HG02571 (cell line): Measurements from ENCODE around the gene SPTSSB.
A peak's percentile ranks its signal among the peaks of the same experiment; 100 is the strongest.

Experiments used
- ATAC-seq: cut with Tn5 transposase; IDR thresholded peaks from one replicate; pipeline ENCODE4 v1.9.1; 2021; ENCODE audit warnings: mild to moderate bottlenecking, moderate library complexity; ENCODE audit not compliant: unreplicated experiment

SPTSSB gene

DNA sequence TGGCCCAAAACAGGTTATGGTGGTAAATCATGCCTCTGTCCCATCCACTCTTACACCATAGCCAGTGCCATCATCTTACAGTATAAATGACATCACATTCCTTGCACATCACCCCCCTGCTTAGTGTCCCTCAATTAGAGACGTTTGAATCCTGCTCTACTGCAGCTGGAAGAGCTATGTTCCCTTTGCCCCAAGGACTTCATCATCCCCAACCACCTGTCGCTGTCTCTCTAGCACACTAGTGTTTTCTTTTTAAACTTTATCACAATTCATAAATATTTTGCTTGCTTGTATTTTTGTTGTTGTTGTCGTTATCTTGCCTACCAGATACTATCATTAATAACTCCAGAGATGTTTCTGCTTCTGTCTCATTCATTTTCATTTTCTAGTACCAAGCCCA, 28.7 kb downstream of the SPTSSB start:
- no peak for ATAC-seq

DNA sequence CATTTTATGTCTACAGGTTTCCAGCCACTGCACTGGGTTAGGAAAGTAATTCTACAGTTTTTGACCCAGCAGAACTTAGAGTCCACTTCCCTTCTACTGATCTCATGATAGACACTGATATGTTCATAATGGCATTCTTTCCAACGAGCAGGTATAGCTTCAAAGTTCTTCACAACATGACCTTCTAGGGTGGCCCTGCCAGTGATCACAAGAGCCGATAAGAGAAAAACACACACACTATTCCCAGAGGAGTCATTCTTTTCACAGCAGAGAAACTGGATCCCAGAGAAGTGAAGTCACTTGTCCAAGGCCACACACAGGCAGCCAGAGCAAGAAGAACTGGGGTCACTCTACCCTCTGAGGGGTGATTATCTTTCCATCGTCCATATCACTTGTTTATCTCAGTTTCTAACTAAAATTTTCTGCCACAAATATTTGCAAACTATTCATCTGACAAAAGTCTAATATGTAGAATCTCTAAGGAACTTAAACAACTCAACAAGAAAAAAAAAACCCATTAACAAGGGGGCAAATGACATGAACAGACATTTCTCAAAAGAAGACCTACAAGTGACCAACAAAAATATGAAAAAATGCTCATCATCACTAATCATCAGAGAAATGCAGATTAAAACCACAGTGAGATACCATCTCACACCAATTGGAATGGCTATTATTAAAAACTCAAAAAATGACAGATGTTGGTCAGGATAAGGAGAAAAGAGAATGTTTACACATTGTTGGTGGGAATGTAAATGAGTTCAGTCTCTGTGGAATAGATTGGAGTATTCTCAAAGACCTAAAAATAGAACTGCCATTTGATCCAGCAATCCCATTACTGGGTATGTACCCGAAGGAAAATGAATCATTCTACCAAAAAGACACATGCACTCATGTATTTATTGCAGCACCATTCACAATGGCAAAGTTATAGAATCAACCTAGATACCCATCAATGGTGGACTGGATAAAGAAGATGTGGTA, 31.5 kb downstream of the SPTSSB start:
- no peak for ATAC-seq

DNA sequence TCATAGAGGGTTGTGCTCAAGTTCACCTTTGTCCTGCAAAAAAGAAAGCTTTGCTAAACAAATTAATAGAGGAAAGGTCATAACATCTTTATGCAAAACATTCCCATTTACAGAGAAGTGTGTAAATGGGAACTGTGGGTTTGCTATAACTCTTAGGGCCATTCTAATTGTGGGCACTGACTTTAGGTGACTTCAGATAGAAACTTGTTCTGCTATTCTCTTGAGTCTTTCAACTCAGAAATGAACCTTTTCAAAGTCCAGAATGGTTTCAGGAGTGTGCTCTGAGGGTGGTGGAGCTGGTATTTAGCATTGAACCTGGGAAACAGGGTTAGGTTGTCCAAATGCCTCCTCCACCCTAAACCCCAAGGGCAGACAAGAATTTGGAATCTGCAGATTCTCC, 34.0 kb downstream of the SPTSSB start:
- no peak for ATAC-seq

DNA sequence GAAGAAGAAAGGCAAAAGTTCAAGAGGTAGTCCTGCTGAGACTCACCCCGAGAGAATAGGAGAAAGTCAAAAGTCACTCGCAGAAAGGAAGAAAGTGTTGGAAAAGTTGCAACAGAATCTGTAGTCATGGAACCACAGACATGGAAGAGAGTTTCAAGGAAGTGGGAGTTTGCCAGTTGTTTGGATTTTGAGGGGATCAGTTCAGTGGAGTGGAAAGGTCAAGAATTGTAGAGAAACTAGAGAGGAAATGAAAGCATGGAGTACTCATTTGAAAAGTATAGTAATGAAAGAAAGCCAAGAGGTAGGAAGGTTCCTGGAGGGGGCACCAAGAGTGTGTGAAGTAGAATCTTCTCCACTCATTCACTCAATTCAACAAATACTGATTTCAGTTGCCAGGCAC, 34.7 kb downstream of the SPTSSB start:
- peak; percentile 58 for ATAC-seq

DNA sequence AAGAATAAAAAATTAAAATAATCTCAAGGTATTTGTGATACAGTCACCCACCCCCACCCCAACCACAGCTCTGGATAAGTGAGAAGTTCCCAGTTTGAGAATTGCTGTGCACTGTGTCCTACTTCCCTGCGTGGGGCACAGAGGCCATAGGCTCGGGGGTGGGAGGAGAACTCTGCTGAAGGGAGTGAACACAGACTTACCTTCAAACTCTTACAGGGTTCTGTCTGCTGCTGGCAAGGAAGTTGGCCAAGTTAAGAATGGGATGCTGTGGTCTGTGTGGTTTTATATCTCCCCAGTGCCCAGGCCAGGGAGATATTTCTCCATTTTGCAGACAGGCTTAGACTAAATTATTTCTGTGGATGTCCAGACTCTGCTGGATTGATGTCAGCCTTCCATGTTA, 37.6 kb downstream of the SPTSSB start:
- no peak for ATAC-seq

DNA sequence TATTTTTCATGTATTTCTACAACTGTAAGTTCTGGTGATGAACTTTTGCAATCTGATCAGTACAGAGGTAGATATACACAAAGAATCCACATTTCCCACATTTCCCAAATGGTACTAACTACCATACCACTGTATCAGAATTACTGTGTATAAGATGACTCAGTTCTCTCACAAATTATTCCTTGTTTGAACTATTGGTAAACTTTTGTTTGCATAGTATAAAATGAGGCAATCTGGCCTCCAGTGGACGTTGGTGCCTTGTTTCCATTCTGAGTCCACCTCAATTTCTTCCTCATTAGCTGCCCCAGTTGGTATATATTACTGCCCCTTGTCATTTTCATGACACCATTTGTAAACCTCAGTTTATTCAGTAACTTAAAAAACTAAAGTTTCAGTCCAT, 38.5 kb downstream of the SPTSSB start:
- no peak for ATAC-seq

DNA sequence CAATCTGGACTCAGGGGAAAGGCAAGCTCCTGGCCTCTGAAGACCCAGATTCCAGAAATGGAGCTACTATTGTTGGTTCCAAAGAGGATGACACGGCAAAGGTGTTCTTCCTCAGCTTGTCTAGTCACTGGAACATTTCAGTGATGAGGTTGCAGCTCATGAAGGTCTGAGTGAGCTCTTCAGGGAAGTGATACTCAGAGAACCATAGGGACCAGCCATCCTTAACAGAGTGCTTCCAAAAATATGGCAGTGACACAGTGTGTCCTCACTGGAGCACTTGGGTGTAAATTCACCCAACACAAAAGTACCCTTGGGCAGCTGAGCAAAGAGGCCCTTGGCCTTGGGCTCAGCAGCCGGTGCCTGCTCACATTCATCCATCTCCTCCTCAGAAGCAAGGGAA, 46.3 kb downstream of the SPTSSB start:
- no peak for ATAC-seq

DNA sequence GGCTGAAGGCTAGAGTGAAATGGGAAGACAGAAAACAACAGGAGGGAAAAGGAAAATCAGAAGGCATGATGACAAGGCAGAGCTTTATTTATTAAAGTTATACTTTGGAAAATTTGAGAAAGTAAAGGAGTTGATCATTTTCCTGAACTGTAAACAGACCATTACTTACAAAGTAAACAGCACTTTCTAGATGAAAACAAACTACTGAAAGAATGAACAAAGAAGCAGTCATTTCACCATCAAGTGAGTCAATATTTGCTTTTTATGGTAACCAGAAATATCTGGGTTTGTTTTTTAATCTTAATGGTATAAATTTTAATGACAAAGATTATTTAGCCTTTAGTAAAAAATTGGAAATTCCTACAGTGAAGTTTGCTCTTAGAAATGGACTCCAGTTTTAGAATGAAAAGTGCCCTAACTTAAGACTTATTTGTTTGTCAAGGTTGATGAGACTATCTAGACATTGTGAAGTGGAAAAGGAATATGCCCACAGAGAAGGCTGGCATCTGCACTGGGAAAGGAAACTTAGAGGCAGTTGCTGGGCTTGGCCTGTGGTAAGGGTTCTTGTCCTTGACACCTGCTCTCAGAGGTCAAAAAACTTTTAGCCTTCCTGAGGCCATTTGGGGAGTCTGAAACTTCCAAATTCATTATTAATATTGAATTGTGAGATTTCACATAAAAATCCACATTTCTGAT, 47.2 kb downstream of the SPTSSB start:
- no peak for ATAC-seq

DNA sequence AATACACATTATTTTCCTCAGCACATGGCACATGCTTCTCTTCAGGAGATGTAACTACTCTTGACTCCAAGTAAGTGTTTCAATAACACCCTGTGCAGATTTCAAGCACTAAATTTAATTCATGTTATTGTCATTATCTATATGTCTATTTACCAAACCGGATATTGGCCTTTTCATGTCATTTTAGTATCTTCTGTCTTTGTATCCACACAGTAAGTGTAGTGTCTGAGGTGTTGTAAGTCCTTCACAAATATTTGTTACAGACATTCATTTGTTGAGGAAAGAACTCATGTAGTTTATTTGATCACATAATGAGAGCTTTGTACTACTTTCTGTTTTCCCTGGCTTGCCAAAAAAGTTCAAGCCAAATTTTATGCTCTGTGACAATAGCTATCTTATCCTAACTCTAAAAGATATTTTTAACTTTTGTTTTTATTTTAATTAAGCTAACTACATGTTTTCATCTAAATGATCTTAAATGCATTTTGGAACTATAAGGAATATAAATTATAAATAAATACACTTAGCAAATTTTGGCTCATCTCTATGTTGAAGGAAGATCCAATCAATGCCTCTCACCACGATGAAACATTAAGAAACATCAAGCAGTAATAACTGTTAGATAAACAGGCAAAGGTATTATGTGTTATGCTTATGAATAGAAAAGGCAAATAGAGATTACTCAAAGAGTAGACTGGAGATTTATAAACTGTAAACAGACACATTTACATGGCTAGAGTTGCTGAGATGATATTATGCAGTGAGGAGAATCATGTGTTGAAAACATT, 48.3 kb downstream of the SPTSSB start:
- ATAC-seq = no peak

DNA sequence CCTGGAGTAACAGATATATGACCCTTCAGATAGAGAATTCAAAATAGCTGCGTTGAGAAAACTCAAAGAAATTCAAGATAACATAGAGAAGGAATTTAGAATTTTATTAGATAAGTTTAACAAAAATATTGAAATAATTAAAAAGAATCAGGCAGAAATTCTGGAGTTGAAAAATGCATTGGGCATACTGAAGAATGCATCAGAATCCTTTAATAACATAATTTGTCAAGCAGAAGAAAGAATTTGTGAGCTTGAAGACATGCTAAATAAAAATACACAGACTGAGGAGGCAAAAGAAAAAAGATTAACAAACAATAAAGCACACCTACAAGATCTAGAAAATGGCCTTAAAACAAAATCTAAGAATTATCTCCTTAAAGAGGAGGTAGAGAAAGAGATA, 50.5 kb downstream of the SPTSSB start:
- no peak for ATAC-seq

DNA sequence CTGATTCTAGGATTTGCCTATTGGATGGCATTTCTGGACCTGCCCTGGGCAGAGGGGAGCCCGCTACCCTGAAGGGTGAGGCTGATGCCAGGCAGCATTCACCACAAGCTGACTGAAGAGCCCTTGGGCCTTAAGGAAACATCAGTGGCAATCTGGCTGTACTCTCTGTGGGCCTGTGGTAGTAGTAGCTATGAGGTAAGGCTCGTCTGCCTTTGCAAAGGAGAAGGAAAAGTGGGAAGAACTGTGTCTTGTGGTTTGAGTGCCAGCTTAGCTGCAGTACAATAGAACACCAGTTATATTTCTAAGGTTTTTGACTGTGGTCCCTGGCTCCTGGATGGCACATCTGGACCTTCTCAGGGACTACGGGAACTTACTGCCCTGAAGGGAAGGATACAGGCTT, 51.5 kb downstream of the SPTSSB start:
- ATAC-seq = no peak

DNA sequence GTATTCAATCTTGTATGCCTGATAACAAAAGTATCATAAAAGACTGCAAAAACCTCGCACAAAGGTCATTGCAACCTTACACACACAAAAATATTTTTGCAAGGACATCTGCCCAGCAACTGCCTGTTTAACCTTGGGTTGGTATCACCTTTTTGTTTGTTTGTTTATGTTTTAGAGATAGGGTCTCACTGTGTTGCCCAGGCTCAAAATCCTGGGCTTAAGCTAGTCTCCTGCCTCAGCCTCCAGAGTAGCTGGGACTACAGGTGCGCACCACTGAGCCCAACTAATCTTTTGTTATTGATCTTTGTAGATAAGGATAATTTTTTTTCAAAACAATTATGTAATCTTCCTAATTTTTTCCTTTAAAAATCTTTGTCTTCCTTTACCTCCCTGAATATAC, 54.2 kb downstream of the SPTSSB start:
- ATAC-seq = no peak

DNA sequence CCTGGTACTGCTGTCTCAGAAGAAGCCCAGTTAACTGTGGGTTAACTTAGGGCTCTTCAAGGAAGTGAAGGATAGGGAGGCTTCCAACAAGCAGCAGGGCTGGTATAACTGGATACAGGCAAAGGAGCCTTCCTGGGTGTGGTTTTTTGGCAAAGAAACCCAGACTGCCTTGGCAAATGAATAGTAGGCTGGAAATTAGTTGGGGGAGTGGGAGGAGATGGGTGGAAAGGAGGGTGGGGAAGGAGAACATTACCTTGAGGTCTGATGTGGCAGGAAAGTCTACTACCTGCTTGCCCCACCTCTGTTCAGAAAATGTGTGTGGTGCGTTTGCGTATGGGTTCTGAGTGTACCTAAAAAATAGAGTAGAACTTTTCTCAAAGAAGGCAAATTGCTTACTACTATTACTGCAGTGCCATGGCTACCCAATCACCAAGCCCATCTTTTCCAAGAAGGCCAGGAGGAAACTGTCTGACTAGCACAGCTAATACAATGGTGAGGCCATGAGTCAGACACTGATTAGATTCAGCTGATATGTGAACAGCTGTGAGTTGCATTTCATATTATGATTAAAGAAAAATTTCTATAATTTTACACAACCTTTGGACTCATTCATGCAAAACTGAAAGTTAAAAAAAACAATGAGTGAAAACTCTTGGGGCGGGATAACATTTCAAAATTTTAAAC, 55.2 kb downstream of the SPTSSB start:
- ATAC-seq = no peak

DNA sequence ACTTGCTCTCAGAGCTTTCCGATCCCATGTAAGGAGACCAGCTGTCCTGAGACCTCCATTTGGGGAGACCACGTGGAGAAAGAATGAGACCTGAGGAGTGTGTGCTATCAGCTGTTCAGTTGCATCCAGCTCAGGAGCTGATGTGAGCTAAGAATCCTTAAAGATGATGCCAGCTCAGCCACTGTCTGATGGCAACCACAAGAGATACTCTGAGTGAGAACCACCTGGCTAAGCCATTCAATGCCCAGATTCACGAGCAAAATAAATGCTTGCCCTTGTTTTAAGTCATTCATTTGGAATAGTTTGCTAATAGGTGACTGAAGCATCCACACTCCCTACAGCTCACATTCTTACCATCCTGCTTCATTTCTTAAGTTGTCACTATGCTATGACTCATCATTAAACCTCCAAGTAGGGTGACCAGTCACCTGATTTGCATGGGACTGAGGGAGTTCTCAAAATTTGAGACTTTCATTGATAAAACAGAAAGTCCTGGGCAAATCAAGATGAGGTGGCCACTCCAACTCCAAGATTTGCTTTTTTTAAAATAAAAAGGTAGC, 56.4 kb downstream of the SPTSSB start:
- ATAC-seq = peak; percentile 58

DNA sequence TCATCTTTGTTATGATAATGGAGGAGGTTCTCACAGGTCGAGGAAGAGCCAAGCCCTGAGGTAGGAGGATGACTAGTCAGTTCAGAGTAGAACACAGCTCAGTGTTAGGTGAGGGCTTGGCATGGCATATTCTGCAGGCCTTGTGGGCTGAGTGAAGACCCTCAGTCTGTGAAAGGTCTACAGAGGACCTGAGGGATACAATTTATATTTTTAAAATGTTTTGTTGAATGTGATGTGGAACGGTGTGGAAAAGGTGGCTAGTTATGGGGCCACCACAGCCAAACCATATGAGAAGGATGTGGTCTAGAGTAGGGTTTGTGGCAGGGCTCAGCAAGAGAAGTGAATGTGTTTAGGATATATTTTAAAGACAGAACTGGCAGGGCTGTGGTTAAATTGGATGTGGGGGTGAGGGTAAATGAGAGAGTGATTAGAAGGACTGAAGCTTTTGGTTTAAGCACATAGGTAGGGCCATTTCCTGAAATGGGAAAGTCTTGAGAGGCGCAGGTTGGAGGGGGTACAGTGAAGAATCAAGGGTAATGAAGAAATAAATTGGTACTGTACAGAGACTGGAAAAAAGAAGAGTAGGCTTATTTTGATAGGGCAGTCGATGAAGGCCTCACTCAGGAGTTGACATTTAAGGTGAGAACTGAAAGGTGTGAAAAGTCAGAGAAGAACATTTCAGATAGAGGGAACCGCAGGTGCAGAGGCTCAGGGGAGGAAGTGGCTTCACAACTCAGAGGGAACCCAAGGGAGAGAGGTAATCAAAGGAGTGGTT, 60.5 kb downstream of the SPTSSB start:
- peak; percentile 54 for ATAC-seq

DNA sequence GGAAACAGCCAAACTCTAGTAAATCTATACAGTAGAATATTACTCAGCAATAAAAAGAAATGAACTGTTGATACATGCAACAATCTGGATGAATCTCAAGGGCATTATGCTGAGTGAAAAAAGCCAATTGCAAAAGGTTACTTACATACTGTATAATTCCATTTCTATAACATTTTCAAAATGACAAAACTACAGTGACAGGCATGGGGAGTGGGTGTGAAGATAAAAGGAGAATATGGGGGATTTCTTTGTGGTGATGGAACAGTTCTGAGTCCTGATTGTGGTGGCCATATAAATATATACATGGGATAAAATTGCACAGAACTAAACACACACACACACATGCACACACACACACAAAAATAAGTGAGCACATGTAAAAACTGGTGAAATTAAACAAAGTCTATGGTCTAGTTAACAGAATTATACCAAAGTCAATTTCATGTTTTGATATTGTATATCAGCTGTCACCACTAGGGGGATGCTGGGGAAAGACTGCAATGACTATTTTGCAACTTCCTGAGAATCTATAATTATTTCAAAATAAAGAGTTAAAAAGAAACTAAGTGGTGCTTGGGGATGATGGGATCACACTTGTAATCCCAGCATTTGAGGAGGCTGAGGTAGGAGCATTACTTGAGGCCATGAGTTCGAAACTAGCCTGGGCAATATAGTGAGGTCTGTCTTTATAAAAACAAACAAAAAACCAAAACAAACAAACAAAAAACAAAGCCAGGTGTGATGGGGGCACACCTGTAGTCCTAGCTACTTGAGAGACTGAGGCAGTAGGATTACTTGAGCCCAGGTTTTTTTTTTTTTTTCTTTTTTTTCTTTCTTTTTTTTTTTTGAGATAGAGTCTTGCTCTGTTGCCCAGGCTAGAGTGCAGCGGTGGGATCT, 66.0 kb downstream of the SPTSSB start:
- no peak for ATAC-seq

DNA sequence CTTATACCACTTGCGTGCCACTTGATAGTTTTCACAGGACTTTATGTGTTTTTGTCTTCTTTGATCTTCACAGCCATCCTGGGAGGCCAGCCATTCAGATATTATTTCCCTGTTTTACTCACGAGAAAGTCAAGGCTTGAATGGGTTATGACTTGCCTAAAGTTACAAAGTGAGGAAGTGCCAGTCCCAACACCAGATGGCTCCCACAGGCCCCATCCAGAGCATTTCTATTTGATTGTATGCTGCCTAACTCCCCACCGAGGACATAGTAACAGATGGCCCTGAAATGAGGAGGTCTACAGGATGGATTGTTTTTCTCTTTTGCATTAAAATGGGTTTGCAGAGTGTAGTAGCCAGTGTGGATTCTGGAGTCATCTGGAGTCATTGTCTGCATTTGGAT, 74.5 kb downstream of the SPTSSB start:
- ATAC-seq = no peak

DNA sequence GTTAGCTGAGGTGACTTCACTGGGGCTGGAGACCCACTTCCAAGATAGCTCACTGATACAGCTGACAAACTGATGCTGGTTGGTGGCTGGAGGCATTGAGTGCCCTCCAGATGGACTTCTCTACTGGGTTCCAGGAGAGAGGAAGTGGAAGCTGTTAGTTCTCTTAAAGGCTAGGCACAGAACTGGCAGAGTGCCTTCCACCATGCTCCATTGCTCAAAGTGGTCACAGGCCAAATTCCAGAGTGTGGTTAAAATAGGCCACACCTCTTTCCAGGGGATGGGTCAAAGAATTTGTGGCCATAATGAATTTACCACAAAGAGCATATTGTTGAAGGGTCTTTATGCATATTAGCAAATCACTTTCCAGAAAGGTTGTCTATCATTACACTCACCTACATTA, 76.0 kb downstream of the SPTSSB start:
- ATAC-seq = no peak
